Measurements from ENCODE around the gene AGAP1.

Gene AGAP1

GRCh38 chr2:235612181-235612950 lies 118.5 kb downstream of the AGAP1 start:
- DNase-seq, result no peak

- no peak for DNase-seq
Measured at GRCh38 chr2:235613649-235614048, 119.8 kb downstream of the AGAP1 start.

- peak; percentile 74 for DNase-seq
Measured at GRCh38 chr2:235614176-235614860, 120.5 kb downstream of the AGAP1 start.

GRCh38 chr2:235614900-235615712 lies 121.3 kb downstream of the AGAP1 start:
- DNase-seq, result peak; percentile 16

- no peak for DNase-seq
Measured at GRCh38 chr2:235616885-235617284, 123.0 kb downstream of the AGAP1 start.

- no peak for DNase-seq
Measured at GRCh38 chr2:235618039-235618438, 124.2 kb downstream of the AGAP1 start.

- DNase-seq, result no peak
Measured at GRCh38 chr2:235619544-235619943, 125.7 kb downstream of the AGAP1 start.

- no peak for DNase-seq
Measured at GRCh38 chr2:235621736-235622135, 127.9 kb downstream of the AGAP1 start.

- no peak for DNase-seq
Measured at GRCh38 chr2:235623111-235623510, 129.3 kb downstream of the AGAP1 start.

- no peak for DNase-seq
Measured at GRCh38 chr2:235623752-235624151, 129.9 kb downstream of the AGAP1 start.

- DNase-seq, result no peak
Measured at GRCh38 chr2:235626658-235627057, 132.8 kb downstream of the AGAP1 start.

DNA sequence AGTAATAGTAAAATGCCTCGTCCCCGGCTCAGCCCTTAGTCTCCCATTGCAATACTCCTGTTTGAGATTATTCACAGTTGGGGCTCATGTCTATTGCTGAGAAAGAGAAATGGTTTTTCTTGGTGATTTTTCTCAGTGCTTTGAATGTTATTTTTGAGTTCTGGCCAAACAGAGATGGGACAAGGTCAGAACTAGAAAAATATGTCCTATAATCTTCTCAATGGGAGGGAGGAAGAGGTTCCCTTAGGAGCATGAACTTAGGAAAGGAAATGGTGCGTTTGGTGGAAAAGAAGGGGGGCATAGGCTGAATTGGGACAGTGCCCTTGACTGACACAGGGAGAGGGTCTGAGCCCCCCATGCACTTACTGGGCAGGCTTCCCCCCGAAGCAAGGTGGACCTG lies 133.8 kb downstream of the AGAP1 start:
- no peak for DNase-seq

DNA sequence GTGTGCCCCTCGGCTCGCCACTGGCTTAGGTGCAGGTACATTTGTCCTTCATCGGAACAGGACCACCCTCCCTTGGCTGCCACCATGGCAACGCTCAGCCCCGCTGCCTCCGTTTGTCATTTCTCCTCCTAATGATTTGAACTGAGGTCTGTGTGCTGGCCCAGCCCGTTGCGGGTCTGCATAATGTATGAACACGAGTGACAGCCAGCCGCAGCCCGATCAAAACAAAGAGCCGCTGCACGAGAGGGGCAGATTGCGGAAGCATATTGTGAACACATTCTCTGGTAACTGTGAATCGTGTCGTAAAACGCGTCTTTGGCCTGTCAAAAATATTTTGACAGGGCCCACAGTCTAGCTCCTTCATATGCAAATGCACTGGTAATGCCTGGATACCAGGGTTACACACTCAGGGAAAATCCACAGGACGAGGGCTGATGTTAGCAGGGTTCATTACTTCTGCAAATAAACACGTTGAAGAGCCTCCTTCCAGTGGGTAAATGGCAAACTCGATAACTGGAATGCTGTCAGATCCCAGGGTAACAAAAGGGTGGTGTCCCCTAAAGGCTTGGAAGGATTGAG lies 137.0 kb downstream of the AGAP1 start:
- DNase-seq, result no peak

GRCh38 chr2:235634435-235635158 lies 140.8 kb downstream of the AGAP1 start:
- DNase-seq, result no peak

DNA sequence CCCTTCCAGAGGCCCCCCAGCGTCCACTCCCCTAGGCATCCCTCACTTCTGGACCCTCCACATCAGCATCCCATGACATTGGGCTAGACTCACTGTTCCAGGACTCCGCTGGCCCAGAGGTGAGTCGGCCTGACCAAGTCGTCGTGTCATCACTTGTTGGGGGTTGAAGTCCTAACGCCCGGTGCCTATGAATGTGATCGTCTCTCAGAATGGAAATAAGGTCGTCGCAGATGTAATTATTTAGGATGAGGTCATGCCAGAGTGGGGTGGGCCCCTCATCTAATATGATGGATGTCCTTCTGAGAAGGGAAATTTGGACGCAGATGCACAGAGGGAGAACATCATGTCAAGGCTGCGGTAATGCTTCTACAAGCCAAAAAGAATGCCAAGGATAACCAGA lies 142.7 kb downstream of the AGAP1 start:
- no peak for DNase-seq

DNA sequence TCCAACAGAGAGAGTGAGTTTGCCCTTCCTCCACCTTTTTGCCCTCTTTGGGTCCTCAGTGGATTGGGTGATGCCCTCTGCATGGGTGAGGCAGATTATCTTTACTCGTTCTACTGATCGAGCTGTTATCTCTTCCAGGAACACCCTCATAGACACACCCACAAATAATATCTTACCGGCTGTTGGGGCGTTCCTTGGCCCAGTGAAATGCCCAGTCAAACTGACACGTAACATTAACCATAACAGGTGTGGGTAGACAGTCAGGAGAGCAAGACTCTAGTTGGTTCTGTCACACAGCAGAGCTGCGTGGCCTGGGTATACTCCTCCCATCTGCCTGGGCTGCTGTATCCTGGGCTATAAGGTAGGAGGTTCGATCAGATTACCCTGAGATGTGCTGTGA lies 144.1 kb downstream of the AGAP1 start:
- DNase-seq, result peak; percentile 89

GRCh38 chr2:235638541-235639427 lies 144.9 kb downstream of the AGAP1 start:
- DNase-seq, result peak; percentile 50

GRCh38 chr2:235639428-235639773 lies 145.6 kb downstream of the AGAP1 start:
- peak; percentile 15 for DNase-seq

DNA sequence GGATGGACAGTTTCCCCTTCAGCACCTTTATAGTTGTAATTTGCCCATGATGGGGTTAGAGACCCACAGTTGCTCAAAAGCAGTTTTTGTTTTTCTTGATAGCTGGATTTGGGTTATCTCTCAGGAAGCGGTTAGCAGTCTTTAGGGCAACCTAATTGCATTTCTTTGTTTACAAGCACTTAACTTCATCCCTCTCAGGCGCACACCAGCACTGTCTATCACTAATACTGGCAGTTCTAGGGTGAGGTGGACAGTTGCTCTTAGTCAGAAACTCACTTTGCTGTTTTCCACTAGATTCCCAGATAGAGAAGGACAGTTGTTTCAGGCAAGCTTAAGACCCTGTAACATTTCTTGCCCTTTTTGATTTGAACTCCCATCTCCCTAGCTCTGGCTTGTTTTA lies 146.0 kb downstream of the AGAP1 start:
- DNase-seq, result no peak

GRCh38 chr2:235640377-235640776 lies 146.5 kb downstream of the AGAP1 start:
- DNase-seq, result no peak

DNA sequence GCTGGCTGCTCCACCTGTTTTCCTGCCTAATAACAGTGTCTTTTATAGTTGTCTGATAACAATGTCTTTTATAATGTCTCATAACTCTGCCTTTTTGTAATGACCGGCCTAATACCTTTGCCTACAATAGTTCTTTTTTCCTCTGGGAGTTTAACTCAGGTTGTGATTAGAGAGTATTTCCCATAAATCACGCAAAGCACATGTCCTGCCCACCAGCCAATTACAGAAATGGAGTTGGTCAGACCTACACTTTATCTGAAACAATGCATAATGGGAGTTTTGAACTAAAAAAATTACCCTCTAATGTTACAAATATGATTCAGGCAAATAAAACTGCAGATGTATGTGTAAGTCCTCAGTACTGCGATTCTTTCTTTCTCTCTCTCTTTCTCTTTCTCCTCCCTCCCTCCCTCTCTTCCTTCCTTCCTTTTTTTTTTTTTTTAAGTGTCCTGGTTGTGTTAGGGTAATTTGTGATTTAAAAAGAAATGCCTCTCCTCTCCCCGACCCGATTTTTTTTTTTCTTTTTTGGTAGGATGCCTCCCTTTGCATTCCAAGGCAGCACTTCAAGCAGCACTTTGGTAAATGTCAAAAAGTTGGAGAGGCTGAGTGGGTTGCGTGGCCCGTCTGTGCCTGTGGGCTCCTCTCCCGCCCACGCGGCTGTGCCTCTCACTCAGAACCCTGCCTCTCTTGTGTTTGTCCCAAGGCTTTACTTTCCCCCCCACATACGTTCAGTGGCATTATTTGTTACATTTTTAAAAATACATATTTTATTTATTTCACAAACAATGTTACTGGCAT lies 147.3 kb downstream of the AGAP1 start:
- no peak for DNase-seq
